Neural cell (in vitro differentiated cells): ENCODE data around the gene COL5A1. TPM values are rescaled to one million over a fixed set of nuclear protein-coding genes. Genes with fewer than 3 reads are reported as not detected.

Source experiments
- H2AFZ ChIP-seq: fragments of 200-600, 300-800 bp; sonication (generic), shearing (Covaris generic); 2 replicates; pipeline ENCODE4 v1.6.0; 2014; ENCODE audit warnings: low read depth, mild to moderate bottlenecking, antibody characterized with exemption, low read length, moderate library complexity
- H3F3A ChIP-seq: fragments of 200-600 bp; shearing (Covaris generic); 2 replicates; pipeline ENCODE4 v1.6.1; 2016; ENCODE audit warnings: mild to moderate bottlenecking, moderate library complexity, mixed read lengths, antibody characterized with exemption, low read length; ENCODE audit not compliant: insufficient read depth, poor library complexity, severe bottlenecking
- H3K27ac ChIP-seq: fragments of 200-600, 300-800 bp; sonication (generic), shearing (Covaris generic); 2 replicates; pipeline ENCODE4 v1.5.1; 2014; ENCODE audit warnings: mild to moderate bottlenecking, low read length, moderate library complexity
- H3K27me3 ChIP-seq: fragments of 300-800, 200-600 bp; sonication (generic), shearing (Covaris generic); 2 replicates; pipeline ENCODE4 v1.6.0; 2014; ENCODE audit warnings: mild to moderate bottlenecking, low read depth, low read length, moderate library complexity; ENCODE audit not compliant: insufficient read depth
- H3K36me3 ChIP-seq: fragments of 300-800, 200-600 bp; sonication (generic), shearing (Covaris generic); 2 replicates; pipeline ENCODE4 v1.5.1; 2014; ENCODE audit warnings: mild to moderate bottlenecking, antibody characterized with exemption, low read length, moderate library complexity; ENCODE audit not compliant: insufficient read depth
- H3K4me2 ChIP-seq: fragments of 300-800, 200-600 bp; sonication (generic), shearing (Covaris generic); 2 replicates; pipeline ENCODE4 v1.6.0; 2014; ENCODE audit warnings: mild to moderate bottlenecking, low read length
- H3K4me3 ChIP-seq: fragments of 300-800, 200-600 bp; sonication (generic), shearing (Covaris generic); 2 replicates; pipeline ENCODE4 v1.5.1; 2014; ENCODE audit warnings: mild to moderate bottlenecking, low read length, moderate library complexity
- H3K79me2 ChIP-seq: fragments of 200-600 bp; shearing (Covaris generic); replicated peaks from 2 replicates; pipeline ENCODE4 v1.6.0; 2014; ENCODE audit warnings: mild to moderate bottlenecking, low read length, moderate library complexity; ENCODE audit not compliant: insufficient read depth
- H3K9ac ChIP-seq: fragments of 300-800, 200-600 bp; sonication (generic), shearing (Covaris generic); 2 replicates; pipeline ENCODE4 v1.6.1; 2016; ENCODE audit warnings: mild to moderate bottlenecking, low read length, mixed read lengths
- H3K9me2 ChIP-seq: fragments of 200-600 bp; shearing (Covaris generic); 2 replicates; pipeline ENCODE4 v1.6.1; 2016; ENCODE audit warnings: mild to moderate bottlenecking, low read length, mixed read lengths; ENCODE audit not compliant: insufficient read depth
- H3K9me3 ChIP-seq: fragments of 200-600, 300-800 bp; sonication (generic), shearing (Covaris generic); 2 replicates; pipeline ENCODE4 v1.6.1; 2016; ENCODE audit warnings: mild to moderate bottlenecking, mixed run types, low read length, moderate library complexity, mixed read lengths
- H4K20me1 ChIP-seq: fragments of 200-600 bp; shearing (Covaris generic); 2 replicates; pipeline ENCODE4 v1.6.1; 2016; ENCODE audit warnings: mild to moderate bottlenecking, mixed run types; ENCODE audit not compliant: insufficient read depth
- EP300 ChIP-seq: fragments of 450-650 bp; conservative IDR thresholded peaks from 2 replicates; pipeline ENCODE4 v1.6.1; 2014; ENCODE audit warnings: antibody characterized with exemption, mild to moderate bottlenecking, moderate library complexity; ENCODE audit not compliant: poor library complexity, severe bottlenecking
- EZH2 ChIP-seq: fragments of 200-600, 300-800 bp; shearing (Covaris generic), sonication (generic); IDR thresholded peaks from 2 replicates; pipeline ENCODE4 v1.6.1; 2014; ENCODE audit warnings: antibody characterized with exemption, low read length, borderline replicate concordance, mild to moderate bottlenecking; ENCODE audit not compliant: insufficient read depth, poor library complexity, severe bottlenecking
- MXI1 ChIP-seq: fragments of 450-650 bp; conservative IDR thresholded peaks from 2 replicates; pipeline ENCODE4 v1.6.1; 2014; ENCODE audit warnings: antibody characterized with exemption, mild to moderate bottlenecking; ENCODE audit not compliant: poor library complexity, severe bottlenecking
- POLR2AphosphoS5 ChIP-seq: IDR thresholded peaks from 2 replicates; pipeline ENCODE4 v1.6.1; 2012
- RAD21 ChIP-seq: fragments of 450-650 bp; conservative IDR thresholded peaks from 2 replicates; pipeline ENCODE4 v1.6.1; 2014; ENCODE audit warnings: antibody characterized with exemption, mild to moderate bottlenecking, moderate library complexity
- REST ChIP-seq: IDR thresholded peaks from 2 replicates; pipeline ENCODE4 v1.6.1; 2012; ENCODE audit warnings: borderline replicate concordance
- SMC3 ChIP-seq: fragments of 450-650 bp; conservative IDR thresholded peaks from 2 replicates; pipeline ENCODE4 v1.6.1; 2014; ENCODE audit warnings: antibody characterized with exemption, mild to moderate bottlenecking, moderate library complexity; ENCODE audit not compliant: poor library complexity
- TAF1 ChIP-seq: IDR thresholded peaks from 2 replicates; pipeline ENCODE4 v1.6.1; 2012; ENCODE audit warnings: low read depth
- polyA plus RNA-seq: library from polyadenylated mRNA; depleted of rRNA; stranded (reverse); fragments of >200 nt; gene quantifications from 2 replicates; pipeline ENCODE4 v1.2.3, GENCODE V29; 2014
- TF ChIP-seq, protein P1 (sequence below): fragments of 450-650 bp; IDR thresholded peaks from 2 replicates; pipeline ENCODE4 v1.5.1; 2014; ENCODE audit warnings: antibody characterized with exemption, mild to moderate bottlenecking, moderate library complexity; ENCODE audit not compliant: poor library complexity, severe bottlenecking

Gene COL5A1
- polyA plus RNA-seq, 1 donor from 2014 or later, result not detected

DNA sequence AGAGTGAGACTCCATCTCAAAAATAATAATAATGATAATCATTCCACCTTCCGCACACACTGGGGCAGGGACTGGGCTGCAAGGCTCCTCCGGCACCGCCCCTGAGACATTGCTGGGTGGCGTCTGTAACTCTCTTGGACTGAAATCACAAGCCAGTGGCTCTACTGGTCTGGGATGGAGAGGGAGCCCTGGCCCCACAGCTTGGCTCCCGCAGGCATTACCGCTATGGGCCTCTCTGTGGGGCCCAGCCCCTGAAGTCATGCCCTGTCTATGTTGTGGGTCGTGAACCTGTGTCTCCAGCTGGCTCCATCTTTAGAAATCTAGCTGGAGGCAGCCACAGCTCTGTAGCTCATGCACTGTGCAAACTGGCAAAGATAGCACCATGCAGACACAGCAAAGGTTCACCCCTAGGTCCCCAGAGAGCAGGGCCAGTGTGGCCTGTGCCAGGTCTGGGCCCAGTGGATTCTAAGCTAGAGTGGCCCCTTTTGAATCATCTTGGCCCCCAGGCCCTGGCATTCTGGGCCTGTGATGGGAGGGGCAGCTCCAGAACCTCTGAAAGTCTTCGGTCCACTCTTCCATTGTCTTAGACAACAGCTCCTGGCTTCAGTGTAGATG is 36.1 kb upstream of the COL5A1 start:
- TF ChIP-seq, protein P1, sequence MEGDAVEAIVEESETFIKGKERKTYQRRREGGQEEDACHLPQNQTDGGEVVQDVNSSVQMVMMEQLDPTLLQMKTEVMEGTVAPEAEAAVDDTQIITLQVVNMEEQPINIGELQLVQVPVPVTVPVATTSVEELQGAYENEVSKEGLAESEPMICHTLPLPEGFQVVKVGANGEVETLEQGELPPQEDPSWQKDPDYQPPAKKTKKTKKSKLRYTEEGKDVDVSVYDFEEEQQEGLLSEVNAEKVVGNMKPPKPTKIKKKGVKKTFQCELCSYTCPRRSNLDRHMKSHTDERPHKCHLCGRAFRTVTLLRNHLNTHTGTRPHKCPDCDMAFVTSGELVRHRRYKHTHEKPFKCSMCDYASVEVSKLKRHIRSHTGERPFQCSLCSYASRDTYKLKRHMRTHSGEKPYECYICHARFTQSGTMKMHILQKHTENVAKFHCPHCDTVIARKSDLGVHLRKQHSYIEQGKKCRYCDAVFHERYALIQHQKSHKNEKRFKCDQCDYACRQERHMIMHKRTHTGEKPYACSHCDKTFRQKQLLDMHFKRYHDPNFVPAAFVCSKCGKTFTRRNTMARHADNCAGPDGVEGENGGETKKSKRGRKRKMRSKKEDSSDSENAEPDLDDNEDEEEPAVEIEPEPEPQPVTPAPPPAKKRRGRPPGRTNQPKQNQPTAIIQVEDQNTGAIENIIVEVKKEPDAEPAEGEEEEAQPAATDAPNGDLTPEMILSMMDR, result no peak
- TF ChIP-seq EZH2 (no peak), TAF1 (no peak), EP300 (no peak), REST (no peak), POLR2AphosphoS5 (no peak), MXI1 (no peak), SMC3 (no peak), RAD21 (no peak)
- H3K36me3 ChIP-seq, result no peaks in the 10 kb centered on the region

GRCh38 chr9:134605966-134606357 is 35.6 kb upstream of the COL5A1 start:
- no peak overlapping the region for H3K4me2 ChIP-seq
- H3K27ac ChIP-seq, result no peak overlapping the region
- H2AFZ ChIP-seq, result no peak overlapping the region
- no peaks in the 10 kb centered on the region for H3K9me3 ChIP-seq
- no peaks in the 10 kb centered on the region for H4K20me1 ChIP-seq
- H3K36me3 ChIP-seq, result no peaks in the 10 kb centered on the region
- no peak overlapping the region for H3K4me3 ChIP-seq
- H3K27me3 ChIP-seq, result no peaks in the 10 kb centered on the region
- H3K79me2 ChIP-seq, result no peaks in the 10 kb centered on the region
- TF ChIP-seq EP300, result no peak
- no peak for TF ChIP-seq MXI1
- TF ChIP-seq, protein P1, result no peak
- no peak for TF ChIP-seq EZH2
- TF ChIP-seq POLR2AphosphoS5, result no peak
- TF ChIP-seq RAD21, result no peak
- no peak for TF ChIP-seq TAF1
- no peak for TF ChIP-seq REST
- TF ChIP-seq SMC3, result no peak
- no peaks in the 10 kb centered on the region for H3K9me2 ChIP-seq
- no peaks in the 10 kb centered on the region for H3F3A ChIP-seq
- no peak overlapping the region for H3K9ac ChIP-seq

More for the DNA sequence above, 36.1 kb upstream of the COL5A1 start:
- no peaks in the 10 kb centered on the region for H3K9me2 ChIP-seq
- no peak overlapping the region for H3K4me3 ChIP-seq
- no peaks in the 10 kb centered on the region for H3K9me3 ChIP-seq
- no peaks in the 10 kb centered on the region for H3K79me2 ChIP-seq
- no peak overlapping the region for H3K4me2 ChIP-seq
- H2AFZ ChIP-seq, result no peak overlapping the region
- H4K20me1 ChIP-seq, result no peaks in the 10 kb centered on the region
- H3K27ac ChIP-seq, result no peak overlapping the region
- no peaks in the 10 kb centered on the region for H3F3A ChIP-seq
- H3K27me3 ChIP-seq, result no peaks in the 10 kb centered on the region
- H3K9ac ChIP-seq, result no peak overlapping the region
